K562 (cell line): ENCODE data around the gene FOXA3. TPM values are rescaled to one million over a fixed set of nuclear protein-coding genes. Genes with fewer than 3 reads are reported as not detected.

ENCODE experiments used
- ATAC-seq: fragments of 200-7000 bp; cut with Tn5 transposase; 3 replicates; pipeline ENCODE4 v1.9.1; 2020; ENCODE audit warnings: moderate library complexity
- BruUV-seq: library from RNA; stranded (reverse); fragments of 400-500 nt; replicated peaks from 2 replicates; lab custom pipeline; 2021; lab: Mats Ljungman, UMichigan
- CTCF ChIA-PET: fragments of 300-600 bp; formaldehyde crosslinking; extraction: SDS; loops from one replicate; lab custom pipeline; 2021; ENCODE audit warnings: low intra/inter-chr PET ratio; lab: Yijun Ruan, JAX
- POLR2A ChIA-PET: fragments of 300-600, 350-650 bp; sonication (Branson Sonifier 250); formaldehyde crosslinking; extraction: SDS; loops from one replicate; lab custom pipeline; 2021; ENCODE audit warnings: antibody characterized with exemption, inconsistent platforms; lab: Yijun Ruan, JAX
- DNase-seq, 4 experiments: peaks; one replicate each; pipeline versions ENCODE4 v3.0.0 to v3.0.0-alpha.2; 2011 to 2018; ENCODE audit warnings: low spot score in 3 of 4, mixed read lengths in 3 of 4; ENCODE audit errors: extremely low read depth in 1 of 4
- FAIRE-seq: peaks from 2 replicates; lab custom pipeline; 2011; peaks lifted over from hg19 to GRCh38; lab: Jason Lieb, UNC
- H2AFZ ChIP-seq: 2 replicates; pipeline ENCODE4 v1.6.0; 2011; ENCODE audit warnings: low read depth, low read length, control low read depth, inconsistent platforms
- H3K27ac ChIP-seq: fragments of 200-600 bp; 3 replicates; pipeline ENCODE4 v1.8.0; 2011; ENCODE audit warnings: low read depth, mild to moderate bottlenecking, control low read depth, inconsistent platforms, low read length, moderate library complexity, mixed read lengths; ENCODE audit errors: extremely low read depth
- H3K27me3 ChIP-seq, 2 experiments: fragments of 300-600 bp in 1 of 2; 2 replicates in 1 of 2; 3 replicates in 1 of 2; pipeline versions ENCODE4 v1.6.0 to v1.8.0; 2011; ENCODE audit warnings: inconsistent platforms in 2 of 2, low read length in 2 of 2, mild to moderate bottlenecking in 1 of 2, mixed read lengths in 1 of 2, moderate library complexity in 1 of 2; ENCODE audit not compliant: control insufficient read depth in 2 of 2, insufficient read depth in 2 of 2
- H3K36me3 ChIP-seq: fragments of 300-600 bp; 3 replicates; pipeline ENCODE4 v1.8.0; 2011; ENCODE audit warnings: mild to moderate bottlenecking, low read length, inconsistent platforms; ENCODE audit not compliant: control insufficient read depth, insufficient read depth
- H3K4me1 ChIP-seq, 2 experiments: fragments of 200-600 bp in 1 of 2; replicated peaks in 1 of 2; 2 replicates in 1 of 2; 3 replicates in 1 of 2; pipeline versions ENCODE4 v1.5.1 to v1.8.0; 2011; ENCODE audit warnings: inconsistent platforms in 2 of 2, low read length in 2 of 2, mild to moderate bottlenecking in 1 of 2, mixed read lengths in 1 of 2, moderate library complexity in 1 of 2; ENCODE audit not compliant: control insufficient read depth in 2 of 2, insufficient read depth in 2 of 2
- H3K4me2 ChIP-seq: 2 replicates; pipeline ENCODE4 v1.6.1; 2011; ENCODE audit warnings: low read length, control low read depth, inconsistent platforms, mixed read lengths; ENCODE audit not compliant: insufficient read depth
- H3K4me3 ChIP-seq: fragments of 200-600 bp; sonication (generic), shearing (Covaris generic); 2 replicates; pipeline ENCODE4 v1.5.1; 2016; ENCODE audit warnings: control low read depth, inconsistent platforms
- H3K79me2 ChIP-seq: fragments of 200-600 bp; 3 replicates; pipeline ENCODE4 v1.8.0; 2011; ENCODE audit warnings: low read length, inconsistent platforms; ENCODE audit not compliant: control insufficient read depth, insufficient read depth
- H3K9ac ChIP-seq, 2 experiments: 2 replicates each; pipeline versions ENCODE4 v1.6.0 to v1.6.1; 2011; ENCODE audit warnings: low read depth in 2 of 2, low read length in 2 of 2, control low read depth in 1 of 2, inconsistent platforms in 1 of 2, mild to moderate bottlenecking in 1 of 2, mixed read lengths in 1 of 2; ENCODE audit not compliant: insufficient read depth in 1 of 2
- H3K9me1 ChIP-seq: one replicate; pipeline ENCODE4 v1.6.0; 2011; ENCODE audit warnings: inconsistent platforms, mild to moderate bottlenecking, low read length, moderate library complexity; ENCODE audit not compliant: control insufficient read depth, insufficient read depth
- H3K9me3 ChIP-seq: replicated peaks from 2 replicates; pipeline ENCODE4 v1.5.1; 2011; ENCODE audit warnings: low read depth, low read length, inconsistent platforms; ENCODE audit not compliant: control insufficient read depth, insufficient read depth
- H4K20me1 ChIP-seq: replicated peaks from 2 replicates; pipeline ENCODE4 v1.6.1; 2011; ENCODE audit warnings: low read length, inconsistent platforms, mixed read lengths; ENCODE audit not compliant: control insufficient read depth, insufficient read depth
- BCOR ChIP-seq: fragments of 450-650 bp; IDR thresholded peaks from 2 replicates; pipeline ENCODE4 v1.6.1; 2016
- BHLHE40 ChIP-seq: IDR thresholded peaks from 2 replicates; pipeline ENCODE4 v1.6.1; 2011; ENCODE audit warnings: low read length, improper control_type of control experiment
- ETV1 ChIP-seq: fragments of 450-650 bp; conservative IDR thresholded peaks from 2 replicates; pipeline ENCODE4 v1.6.1; 2016; ENCODE audit warnings: missing genetic modification characterization, control low read depth, low read depth, missing compliant biosample characterization
- HDAC6 ChIP-seq: IDR thresholded peaks from 2 replicates; pipeline ENCODE4 v1.6.1; 2012; ENCODE audit warnings: low read depth, mild to moderate bottlenecking, control low read depth, inconsistent platforms, low read length, moderate library complexity
- JUND ChIP-seq, 2 experiments: IDR thresholded peaks; 2 replicates in 1 of 2; 3 replicates in 1 of 2; pipeline ENCODE4 v1.6.1; 2011; ENCODE audit warnings: borderline replicate concordance in 2 of 2, low read depth in 2 of 2, low read length in 2 of 2, improper control_type of control experiment in 1 of 2, missing biosample characterization in 1 of 2, missing genetic modification characterization in 1 of 2, missing genetic modification reagents in 1 of 2
- MYBL2 ChIP-seq, 2 experiments: fragments of 450-650 bp in 1 of 2; sonication (generic) in 1 of 2; formaldehyde crosslinking in 1 of 2; IDR thresholded peaks; 2 replicates each; pipeline versions ENCODE4 v1.6.1 to v1.8.1; 2017 to 2022; ENCODE audit warnings: borderline replicate concordance in 1 of 2, inconsistent platforms in 1 of 2, low read depth in 1 of 2, mild to moderate bottlenecking in 1 of 2, missing genetic modification reagents in 1 of 2, moderate library complexity in 1 of 2
- NUFIP1 ChIP-seq: fragments of 450-650 bp; IDR thresholded peaks from 2 replicates; pipeline ENCODE4 v1.6.1; 2018; ENCODE audit not compliant: partially characterized antibody
- POLR2G ChIP-seq: fragments of 200-400 bp; formaldehyde crosslinking; IDR thresholded peaks from 2 replicates; pipeline ENCODE4 v1.6.1; 2017; ENCODE audit warnings: low read depth, mild to moderate bottlenecking, antibody characterized with exemption, low read length, moderate library complexity
- PRPF4 ChIP-seq: fragments of 200-400 bp; formaldehyde crosslinking; IDR thresholded peaks from one replicate; pipeline ENCODE4 v1.6.1; 2017; ENCODE audit warnings: low read length, low read depth, mild to moderate bottlenecking; ENCODE audit not compliant: insufficient read depth, poor library complexity, severe bottlenecking
- RFX5 ChIP-seq: IDR thresholded peaks from 2 replicates; pipeline ENCODE4 v1.6.1; 2011; ENCODE audit warnings: low read depth, mild to moderate bottlenecking, improper control_type of control experiment, low read length
- WGBS: fragments of 100-300 bp; shearing (Covaris generic); methylation state at CpG from one replicate; pipeline ENCODE4 v1.1.6; 2016; ENCODE audit warnings: low coverage, mixed read lengths; ENCODE audit not compliant: insufficient coverage; ENCODE audit errors: missing lambda C conversion rate; 5-methylcytosine and 5-hydroxymethylcytosine counted together
- in situ Hi-C: fragments of 300-500 bp; cut with MboI; formaldehyde crosslinking; loops from 4 replicates; pipeline ENCODE4 v1.15.0; 2018; ENCODE audit warnings: inconsistent platforms, mixed read lengths
- intact Hi-C: fragments of 100-400 bp; cut with micrococcal nuclease; formaldehyde crosslinking; loops from 2 replicates; pipeline ENCODE4 v1.14.2; 2022
- polyA plus RNA-seq, 8 experiments: library from polyadenylated mRNA; depleted of rRNA in 4 of 8; stranded (reverse) in 5 of 8; unstranded in 3 of 8; fragments of >200 nt; fragmentation: Nextera tagmentation in 2 of 8; fragmentation: Illumina TruSeq in 1 of 8; extraction: Ambion mirVana in 2 of 8; extraction: Trizol in 1 of 8; gene quantifications; 2 replicates each; pipeline versions ENCODE4 v1.2.1 to v1.2.3, GENCODE V29; 2011 to 2014; ENCODE audit warnings: inconsistent platforms in 1 of 8, missing spikeins in 1 of 8
- total RNA-seq, 7 experiments: library from RNA; depleted of rRNA in 6 of 7; stranded (reverse); fragments of >200 nt in 6 of 7; fragmentation: Illumina TruSeq in 2 of 7; extraction: Trizol in 2 of 7; gene quantifications; 2 replicates each; pipeline versions ENCODE4 v1.2.1 to v1.2.3, GENCODE V29; 2011 to 2021; ENCODE audit warnings: low replicate concordance in 1 of 7

Gene FOXA3
- total and polyA plus RNA-seq, 9 of the 15 experiments (the other 6 are each of a cell fraction or from before 2014, with no cell fraction given), result 1.3 to 15.5 (median 4.7) TPM

GRCh38 chr19:45820413-45821102, 43.6 kb upstream of the FOXA3 start:
- Histone ChIP-seq H3K27me3 (no peaks in the 10 kb centered on the region), H3K9me1 (peaks cover 5% of the 10 kb centered on the region), H4K20me1 (peaks cover 13% of the 10 kb centered on the region; the same call in 1 of the 2 replicates), H2AFZ (no peak overlapping the region), H3K4me3 (no peak overlapping the region), H3K4me2 (no peak overlapping the region), H3K9me3 (no peaks in the 10 kb centered on the region), H3K36me3 (peaks cover 67% of the 10 kb centered on the region; the same call in 2 of the 3 replicates), H3K27ac (no peak overlapping the region), H3K9ac (peak overlapping the region in 1 of 2 experiments; percentile 55; a peak in 1 of 4 replicates), H3K4me1 (peaks cover 0 to 36% of the 10 kb centered on the region in 2 experiments; a peak in 3 of 5 replicates), H3K79me2 (no peaks in the 10 kb centered on the region)
- 68% methylated on average over 19 of the region's 20 CpGs for WGBS
- TF ChIP-seq BHLHE40 (no peak), POLR2G (peak; percentile 44), RFX5 (no peak), ETV1 (no peak)
- DNase-seq (no peak), ATAC-seq (no peak), FAIRE-seq (peak; percentile 26)
- POLR2A ChIA-PET, result interaction anchor here (0.6 to 1.4 kb wide), 7 partner anchors 9 to 175 kb away, joined by 3 to 5 read pairs (median 3); partner anchors contain the start of gene IRF2BP1
- intact Hi-C loops, result no loop called here
- CTCF ChIA-PET, result no interaction called here
- in situ Hi-C loops, result no loop called here
- no TSS peak for BruUV-seq

GRCh38 chr19:45821103-45821521, 43.0 kb upstream of the FOXA3 start:
- Histone ChIP-seq H3K9me1 (peaks cover 5% of the 10 kb centered on the region), H3K4me3 (no peak overlapping the region), H3K36me3 (peaks cover 67% of the 10 kb centered on the region; the same call in 2 of the 3 replicates), H3K4me2 (no peak overlapping the region), H4K20me1 (peaks cover 13% of the 10 kb centered on the region; the same call in 1 of the 2 replicates), H2AFZ (no peak overlapping the region), H3K27ac (no peak overlapping the region)
- FAIRE-seq, result no peak
- in situ Hi-C loops (no loop called here), intact Hi-C loops (no loop called here)
- 92% methylated on average over 4 of the region's 8 CpGs for WGBS
- BruUV-seq, result no TSS peak
- CTCF ChIA-PET, result no interaction called here
- TF ChIP-seq NUFIP1 (no peak), HDAC6 (no peak), BCOR (no peak), MYBL2 (IDR thresholded peaks at IDR 0.05; ENCODE audit: low read depth) (no peak), MYBL2 (CRISPR knock-in tag; IDR thresholded peaks at IDR 0.05; ENCODE audit: borderline replicate concordance) (no peak), JUND (IDR thresholded peaks at IDR 0.05; ENCODE audit: borderline replicate concordance, low read depth, low read length) (no peak), JUND (tag; IDR thresholded peaks at IDR 0.05; ENCODE audit: borderline replicate concordance, low read depth, low read length) (no peak), POLR2G (0 out of 2 replicates have a peak, but pooled peaks have one; percentile 47), PRPF4 (no peak)
- TF ChIP-seq, all 486 proteins: peak for 1
- DNase-seq (no peak), ATAC-seq (no peak)
- H3K4me1 ChIP-seq, result peaks cover 0 to 32% of the 10 kb centered on the region in 2 experiments; a peak in 3 of 5 replicates
- no peak overlapping the region for H3K9ac ChIP-seq
- no peaks in the 10 kb centered on the region for H3K79me2 ChIP-seq
- POLR2A ChIA-PET, result interaction anchor here (0.6 to 1.4 kb wide), 5 partner anchors 9 to 65 kb away, joined by 3 to 5 read pairs (median 3); partner anchors contain the start of gene IRF2BP1
- no peaks in the 10 kb centered on the region for H3K27me3 ChIP-seq
- no peaks in the 10 kb centered on the region for H3K9me3 ChIP-seq
